HG03280 (cell line): ENCODE measurements around the gene SHISA8.
"Not testable (repeated sequence)": the region's sequence is repeated elsewhere in the genome, so short reads cannot be mapped to it uniquely, and the experiment has no call there.

Source experiments
- ATAC-seq: cut with Tn5 transposase; IDR thresholded peaks from one replicate; pipeline ENCODE4 v1.9.1; 2021; ENCODE audit warnings: mild to moderate bottlenecking, moderate library complexity; ENCODE audit not compliant: unreplicated experiment

The SHISA8 gene

DNA sequence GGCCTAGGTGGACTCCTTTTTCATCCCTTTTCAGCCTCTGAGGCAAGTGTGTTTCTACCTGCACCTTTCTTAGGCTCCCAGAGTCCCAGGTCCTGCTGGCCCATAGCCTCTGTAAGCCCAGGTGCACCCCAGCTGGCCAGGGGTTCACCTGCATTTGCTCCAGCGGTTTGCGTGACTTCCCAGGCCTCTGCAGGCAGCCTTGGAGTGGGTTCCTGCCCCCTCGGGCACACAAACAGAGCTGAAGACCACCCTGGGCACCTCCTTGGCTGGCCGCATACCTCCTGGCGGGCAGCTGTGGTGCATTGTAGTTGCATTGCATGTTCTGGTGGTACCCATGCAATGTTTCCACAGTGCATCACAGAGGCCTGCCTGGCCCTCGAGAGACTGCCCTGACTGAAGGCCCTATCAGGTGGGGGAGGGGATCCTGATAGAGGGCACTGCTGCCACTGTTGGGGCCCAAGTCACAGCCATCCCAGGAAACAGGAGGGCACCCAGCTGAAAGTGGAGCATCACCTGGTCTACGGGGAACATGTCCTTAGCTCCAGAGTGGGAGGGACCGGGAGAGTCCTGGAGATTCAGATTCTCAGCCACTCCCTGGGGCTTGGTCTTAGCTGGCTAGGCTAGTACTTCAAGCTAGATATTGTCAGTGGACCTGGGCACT lies 14.1 kb downstream of the SHISA8 start:
- no peak for ATAC-seq

DNA sequence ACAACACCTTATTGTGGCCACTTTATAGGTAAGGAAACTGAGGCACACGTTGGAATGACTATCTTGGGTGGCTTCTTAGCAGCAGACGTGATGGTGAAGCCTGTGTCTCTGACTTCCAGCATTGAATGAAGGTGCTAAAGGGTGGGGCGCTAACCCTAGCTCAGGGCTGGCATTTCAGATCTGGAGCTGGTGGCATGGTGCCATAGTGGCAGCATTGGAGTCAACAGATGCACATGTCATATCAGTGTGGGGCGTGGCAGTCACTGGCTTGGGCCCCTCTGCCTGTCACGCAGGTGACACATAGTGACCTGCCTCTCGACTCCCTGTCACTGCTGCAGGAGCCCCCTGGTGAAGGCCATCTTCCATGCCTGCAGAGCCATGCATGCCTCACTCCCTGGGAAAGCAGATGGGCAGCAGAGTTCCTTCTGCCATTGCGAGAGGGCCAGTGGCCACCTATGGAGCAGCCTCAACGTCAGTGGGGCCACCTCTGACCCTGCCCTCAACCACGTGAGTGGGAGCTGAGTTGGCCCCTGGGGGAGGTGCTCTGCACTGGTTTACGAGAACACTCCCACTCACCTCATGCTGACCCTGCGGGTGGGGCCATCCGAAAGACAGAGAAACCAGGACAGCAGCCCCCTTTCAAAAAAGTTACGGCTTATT lies 14.8 kb downstream of the SHISA8 start:
- no peak for ATAC-seq

DNA sequence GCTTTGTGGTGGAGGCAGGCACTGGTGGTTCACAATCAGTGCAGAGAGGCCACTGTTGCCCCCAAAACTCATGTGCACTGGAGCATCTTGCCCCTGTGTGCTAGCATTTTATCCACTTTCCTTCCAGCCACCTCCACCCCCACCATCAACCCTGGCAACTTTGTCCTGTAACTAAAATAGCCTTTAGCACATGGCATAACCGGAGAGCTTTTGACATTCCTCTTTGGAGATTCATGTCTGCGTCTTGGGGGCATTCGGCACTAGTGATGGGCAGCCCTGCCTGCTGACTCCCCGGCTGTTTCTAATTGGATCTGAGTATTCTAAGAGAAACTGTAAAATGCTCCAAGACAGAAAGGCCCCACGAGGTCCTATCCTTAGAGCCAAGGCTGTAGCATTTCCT lies 15.8 kb downstream of the SHISA8 start:
- no peak for ATAC-seq

DNA sequence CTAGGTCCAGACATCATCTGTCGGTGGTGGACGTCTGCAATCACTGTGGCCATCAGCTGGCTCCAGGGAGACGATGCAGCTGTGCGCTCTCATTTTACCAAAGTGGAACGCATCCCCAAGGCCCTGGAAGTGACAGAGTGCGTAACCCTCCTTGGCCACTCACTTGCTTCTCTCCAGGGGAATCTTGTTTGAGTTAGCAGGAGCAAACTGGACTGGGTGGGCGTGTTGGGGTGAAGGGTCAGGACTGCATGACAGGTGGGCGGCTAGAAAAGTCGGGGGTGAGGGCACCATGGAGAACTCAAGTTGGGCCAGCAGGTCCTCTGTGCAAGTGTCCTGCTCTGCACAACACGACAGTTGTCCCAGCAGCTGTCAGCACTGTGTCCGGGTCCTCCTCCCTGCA lies 16.2 kb downstream of the SHISA8 start:
- no peak for ATAC-seq

DNA sequence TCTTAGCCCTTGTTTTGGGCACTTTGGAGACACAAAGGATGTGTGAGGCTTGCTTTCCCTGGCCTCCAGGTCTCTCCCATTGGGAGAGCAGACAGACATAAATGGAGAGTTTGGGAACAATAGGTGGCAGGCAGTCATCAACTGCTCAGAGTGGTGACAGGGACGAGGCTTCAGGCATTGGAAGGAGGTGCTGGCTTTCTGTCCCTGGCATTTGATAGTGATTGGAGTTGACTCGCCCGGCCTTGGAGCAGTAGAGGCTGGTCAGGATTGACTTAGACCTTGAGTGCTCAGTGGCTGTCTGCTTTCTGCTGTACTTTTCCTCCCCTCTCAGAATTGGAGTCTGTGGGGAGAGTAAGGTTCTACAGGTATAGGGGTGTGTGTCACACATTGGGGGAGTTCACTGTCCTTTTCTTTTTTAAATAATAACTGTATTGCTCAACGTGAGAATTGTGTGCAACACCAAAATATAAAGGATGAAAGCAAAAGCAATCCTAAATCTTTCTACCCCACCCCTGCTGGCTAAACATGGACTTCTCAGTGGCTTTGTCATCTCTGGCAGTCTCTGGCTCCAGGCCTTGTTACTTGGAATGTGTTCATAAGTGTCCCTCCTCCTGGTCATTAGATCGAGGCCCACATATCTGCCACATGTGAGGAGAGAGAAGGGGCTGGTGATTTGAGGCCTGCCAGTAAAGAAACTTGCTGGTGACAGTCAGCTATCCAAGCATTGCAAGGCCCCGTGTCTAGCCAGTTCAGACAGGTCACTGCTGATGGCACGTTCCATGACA lies 21.1 kb downstream of the SHISA8 start:
- no peak for ATAC-seq

DNA sequence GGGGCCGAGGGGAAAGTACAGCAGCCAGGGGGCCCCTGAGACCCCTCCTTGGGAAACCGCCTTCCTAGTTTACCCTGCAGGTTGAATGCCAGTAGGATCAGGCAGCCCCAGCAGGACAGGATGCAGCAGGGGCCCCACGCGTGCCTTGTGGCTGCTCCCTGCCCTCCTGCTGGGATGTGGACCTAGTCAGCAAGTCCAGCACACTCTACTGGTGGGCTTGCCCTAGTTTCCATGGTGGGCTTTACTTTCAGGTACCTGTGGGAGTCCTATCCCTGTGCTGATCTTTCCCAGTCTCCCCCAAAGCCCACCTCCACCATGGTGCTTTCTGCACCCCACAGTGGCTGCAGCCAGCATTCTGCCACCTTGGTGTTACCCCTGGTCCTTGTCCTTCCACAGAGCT lies 22.2 kb downstream of the SHISA8 start:
- ATAC-seq = no peak

DNA sequence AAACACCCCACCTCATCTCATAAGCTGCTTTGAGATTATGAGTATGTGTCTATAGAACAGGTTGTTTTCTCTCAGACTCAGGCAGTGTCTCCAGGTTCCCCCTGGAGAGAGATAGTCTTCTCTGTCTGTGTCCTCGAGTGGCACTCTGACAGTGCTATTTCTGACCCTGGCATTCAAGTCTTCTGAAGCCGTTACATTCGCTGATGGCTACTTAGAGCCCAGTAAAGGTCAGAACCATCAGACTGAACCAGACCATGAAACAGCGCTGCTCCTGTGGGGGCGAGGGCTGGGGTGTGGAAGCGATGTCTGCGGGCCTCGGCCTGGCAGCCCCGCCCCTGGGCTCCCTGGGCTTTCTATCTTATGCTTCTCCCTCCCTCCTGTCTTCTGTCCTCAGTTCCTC lies 23.5 kb downstream of the SHISA8 start:
- no peak for ATAC-seq

DNA sequence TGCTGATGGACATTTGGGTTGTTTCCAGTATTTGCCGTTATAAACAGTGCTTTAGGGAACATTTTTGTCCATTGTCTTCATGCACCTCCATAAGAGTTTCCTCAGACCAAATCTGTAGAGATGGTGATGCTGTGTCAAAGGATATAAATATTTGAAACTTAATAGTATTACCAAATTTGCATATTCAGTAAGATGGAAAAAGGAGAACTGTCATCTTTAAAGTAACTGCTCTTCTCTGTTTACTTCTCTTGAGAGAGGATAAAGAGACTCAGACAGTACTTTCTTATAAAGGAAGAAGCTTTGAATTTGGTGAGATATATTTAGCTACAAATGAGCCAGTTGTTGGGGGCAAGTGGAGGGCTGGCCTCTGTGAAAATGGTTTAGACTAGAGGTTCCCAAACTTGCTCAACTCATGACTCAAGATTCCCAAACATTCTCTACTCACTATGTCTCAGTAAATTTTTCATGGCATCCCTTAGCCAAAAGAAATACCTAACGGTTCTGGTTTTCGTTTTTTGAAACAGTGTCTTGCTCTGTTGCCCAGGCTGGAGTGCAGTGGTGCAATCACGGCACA lies 26.2 kb downstream of the SHISA8 start:
- no peak for ATAC-seq

DNA sequence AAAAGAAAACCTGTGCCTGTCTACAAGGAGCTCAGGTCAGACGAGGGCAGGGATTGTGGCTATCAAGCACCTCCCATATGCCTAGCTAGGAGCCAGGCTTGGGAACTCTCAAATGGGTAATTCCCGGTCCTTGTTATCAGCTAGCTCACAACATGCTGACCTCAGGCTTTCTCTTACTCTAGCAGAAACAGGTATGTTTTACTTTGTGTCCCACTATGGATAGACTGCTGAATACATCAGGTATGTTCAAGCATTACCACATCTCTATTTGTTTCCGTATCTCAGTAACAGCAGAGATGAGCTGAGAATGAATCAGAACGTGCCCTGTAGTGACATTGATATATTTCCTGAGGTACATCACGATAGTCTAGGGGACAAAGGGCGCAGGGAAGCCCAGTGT lies 29.4 kb downstream of the SHISA8 start:
- ATAC-seq = no peak

DNA sequence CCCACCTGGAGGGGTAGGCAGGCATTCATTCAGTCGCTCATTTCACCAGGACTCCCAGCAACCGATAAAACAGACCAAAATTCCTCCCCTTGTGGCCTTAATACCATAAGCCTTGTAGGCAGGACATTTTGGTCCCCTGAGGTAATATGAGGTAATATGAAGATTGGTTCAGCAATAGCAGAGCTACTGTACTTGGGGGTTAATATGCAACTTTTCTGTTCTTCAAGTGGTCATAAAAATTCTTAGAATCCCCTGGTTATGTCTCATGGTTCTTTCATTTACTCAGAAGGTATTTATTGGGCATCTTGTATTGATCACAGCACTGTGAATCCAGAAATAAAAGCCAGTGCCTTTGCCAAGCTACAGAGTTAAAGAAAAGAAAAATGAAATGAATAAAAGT lies 29.8 kb downstream of the SHISA8 start:
- no peak for ATAC-seq

DNA sequence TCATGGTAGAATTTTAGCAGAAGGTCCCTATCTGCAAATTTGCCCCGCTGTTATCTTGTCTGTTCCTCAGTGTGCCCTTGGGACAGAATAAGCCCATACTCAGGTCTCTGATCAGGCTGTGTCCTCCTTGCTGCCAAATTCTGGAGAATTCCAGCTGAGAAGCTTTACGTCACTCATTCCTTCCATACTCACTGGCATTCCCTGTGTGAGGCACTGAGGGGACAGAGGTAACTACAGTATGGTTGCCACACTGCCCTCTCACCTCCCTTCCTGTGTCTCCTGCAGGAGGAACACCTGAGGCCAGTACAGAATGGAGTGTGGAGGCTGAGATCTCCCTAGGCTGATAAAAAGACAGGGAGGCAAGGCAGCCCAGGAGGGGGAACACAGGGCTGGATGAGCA lies 31.5 kb downstream of the SHISA8 start:
- ATAC-seq = no peak

DNA sequence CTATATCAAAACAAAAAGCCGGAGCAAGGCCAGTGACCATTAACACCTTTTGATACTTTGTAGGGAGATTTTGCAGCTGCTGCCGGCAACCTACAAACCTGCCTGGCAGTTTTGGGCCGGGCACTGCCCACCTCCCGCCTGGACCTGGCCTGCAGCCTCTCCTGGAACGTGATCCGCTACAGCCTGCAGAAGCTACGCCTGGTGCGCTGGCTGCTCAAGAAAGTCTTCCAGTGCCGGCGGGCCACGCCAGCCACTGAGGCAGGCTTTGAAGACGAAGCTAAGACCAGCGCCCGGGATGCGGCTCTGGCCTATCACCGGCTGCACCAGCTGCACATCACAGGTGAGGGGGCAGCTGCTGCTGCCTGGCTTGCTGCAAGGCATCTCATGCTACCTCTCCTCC lies 34.2 kb downstream of the SHISA8 start:
- no peak for ATAC-seq

DNA sequence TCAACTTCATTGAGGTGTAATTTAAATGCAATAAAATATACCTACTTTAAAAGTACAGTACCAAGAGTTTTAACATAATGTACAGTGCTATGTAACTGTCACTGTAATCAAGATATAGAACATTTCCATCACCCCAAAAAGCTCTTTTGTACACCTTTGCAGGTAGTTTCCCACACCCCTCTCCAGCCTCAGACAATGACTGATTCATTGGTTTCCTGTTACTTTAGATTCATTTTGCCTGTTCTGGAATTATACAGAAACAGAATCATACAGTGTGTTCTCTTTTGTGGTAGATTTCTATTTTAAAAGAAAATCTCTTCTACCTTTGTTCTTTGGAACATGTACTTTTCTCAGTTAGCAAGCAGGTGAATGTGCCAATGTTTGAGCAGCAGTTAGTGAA lies 38.2 kb downstream of the SHISA8 start:
- ATAC-seq = no peak

DNA sequence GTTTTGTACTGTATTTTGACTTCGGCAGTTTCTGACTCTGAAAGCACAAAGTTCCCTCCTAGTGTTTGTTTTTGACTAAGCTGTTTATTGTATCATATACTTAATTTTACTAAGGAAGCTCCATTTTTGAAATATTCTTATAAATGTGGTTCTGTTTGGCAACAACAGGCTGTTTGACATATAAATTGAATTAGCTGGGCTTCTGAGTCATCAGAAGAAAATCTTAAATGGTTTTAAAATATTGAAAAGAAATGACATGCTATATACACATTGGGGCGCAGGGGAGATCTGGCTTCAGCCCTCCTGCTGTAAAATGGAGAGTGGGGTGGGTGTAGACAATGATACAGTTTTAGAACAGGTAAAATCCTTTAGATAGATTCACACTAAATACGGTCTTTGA lies 38.6 kb downstream of the SHISA8 start:
- no peak for ATAC-seq

DNA sequence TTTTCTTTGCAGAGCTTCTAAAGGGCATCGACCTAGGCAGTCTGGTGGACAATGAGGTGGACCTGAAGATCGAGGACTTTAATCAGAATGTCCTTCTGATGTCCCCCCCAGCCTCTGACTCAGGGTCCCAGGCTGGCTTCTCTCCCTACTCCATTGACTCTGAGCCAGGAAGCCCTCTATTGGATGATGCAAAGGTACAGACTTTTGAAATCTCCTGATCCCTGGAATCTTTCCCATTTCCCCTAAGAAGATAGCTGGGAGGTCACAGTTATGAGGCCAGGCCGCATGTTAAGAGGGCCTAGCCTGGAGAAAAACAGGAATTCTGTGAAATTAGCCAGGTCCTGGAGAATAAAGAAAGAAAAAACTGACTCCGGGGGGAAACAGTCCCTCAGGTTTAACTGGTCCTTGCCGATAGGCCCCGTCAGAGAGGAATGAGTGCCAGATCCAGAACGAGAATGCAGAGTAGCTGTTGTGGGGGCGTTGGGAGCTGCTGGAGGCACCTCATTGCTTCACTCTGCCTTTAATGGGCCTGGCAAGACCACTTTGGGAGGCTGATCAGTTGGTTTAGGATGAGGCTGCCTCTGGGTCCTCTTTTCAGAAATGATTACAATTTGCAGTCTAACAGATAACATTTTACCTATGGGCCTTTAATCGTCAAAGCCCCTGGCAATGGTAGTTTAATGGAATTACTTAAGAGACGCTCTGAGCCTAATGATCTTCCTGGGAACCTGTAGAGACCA lies 39.2 kb downstream of the SHISA8 start:
- ATAC-seq = no peak

DNA sequence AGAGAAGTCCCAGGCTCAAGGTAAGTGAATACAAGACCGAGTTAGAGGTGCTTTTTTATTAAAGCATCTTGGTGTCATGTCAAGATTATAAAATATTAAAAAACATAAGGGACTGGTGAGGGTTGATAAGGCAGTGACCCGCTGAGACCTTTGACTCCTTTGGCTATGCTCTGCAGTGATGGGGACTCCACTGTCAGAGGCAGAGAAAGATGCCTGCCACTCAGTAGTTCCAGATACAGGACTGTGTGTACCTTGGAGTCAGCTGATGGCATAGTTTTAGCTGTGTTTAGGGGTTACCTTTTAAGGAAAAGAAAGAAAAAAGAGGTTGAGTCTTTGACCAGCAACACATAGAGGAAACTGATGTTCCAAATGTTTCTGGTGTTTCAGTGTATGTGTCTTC lies 40.8 kb downstream of the SHISA8 start:
- ATAC-seq = no peak

DNA sequence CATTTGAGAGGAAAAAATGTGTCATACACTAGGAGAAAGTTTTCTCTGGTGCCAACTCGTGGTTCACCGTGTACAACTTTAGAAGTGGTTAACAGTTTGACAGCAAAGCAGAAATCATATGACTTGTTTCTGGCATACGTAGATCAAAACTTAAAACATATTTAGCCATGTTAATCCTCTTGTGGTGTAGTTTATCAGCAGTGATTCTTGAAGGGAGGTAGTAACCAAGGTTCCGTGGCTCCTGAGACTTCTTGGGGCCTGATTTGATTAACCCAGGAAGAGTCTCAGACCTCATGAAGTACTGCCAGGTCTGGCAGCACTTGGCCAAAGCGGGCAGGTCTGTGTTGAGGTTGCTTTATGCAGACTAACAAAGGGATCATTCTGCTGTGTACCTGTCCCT lies 41.5 kb downstream of the SHISA8 start:
- ATAC-seq = no peak

DNA sequence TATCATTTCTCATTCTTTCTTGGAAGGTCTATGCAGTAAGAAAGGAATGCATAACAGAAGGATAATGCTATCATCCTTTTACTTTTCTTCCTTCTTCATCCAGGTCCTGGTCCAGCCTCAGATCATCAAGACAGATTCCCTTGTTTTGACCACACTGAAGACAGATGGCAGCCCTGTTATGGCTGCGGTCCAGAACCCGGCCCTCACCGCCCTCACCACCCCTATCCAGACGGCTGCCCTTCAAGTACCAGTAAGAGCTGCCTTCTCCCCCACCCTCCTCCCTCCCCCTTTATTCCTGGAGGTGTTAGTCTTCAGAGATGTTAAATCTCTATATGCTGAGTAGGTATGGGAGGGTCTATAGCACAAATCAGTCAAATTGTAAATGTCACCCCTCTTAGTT lies 44.1 kb downstream of the SHISA8 start:
- ATAC-seq = no peak

DNA sequence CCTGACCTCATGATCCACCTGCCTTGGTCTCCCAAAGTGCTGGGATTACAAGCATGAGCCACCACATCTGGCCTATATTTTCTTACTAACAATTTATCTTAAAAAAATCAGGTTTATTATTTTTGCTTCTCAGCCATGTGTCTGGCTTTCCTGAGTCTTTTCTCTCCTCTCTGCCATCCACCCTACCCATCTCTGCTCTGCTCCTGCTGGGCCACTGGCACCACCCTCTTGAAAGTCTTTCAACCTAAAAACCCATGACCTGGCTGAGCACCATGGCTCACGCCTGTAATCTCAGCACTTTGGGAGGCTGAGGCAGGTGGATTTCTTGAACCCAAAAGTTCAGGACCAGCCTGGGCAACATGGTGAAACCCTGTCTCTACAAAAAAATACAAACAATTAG lies 44.8 kb downstream of the SHISA8 start:
- ATAC-seq = not testable (repeated sequence)

DNA sequence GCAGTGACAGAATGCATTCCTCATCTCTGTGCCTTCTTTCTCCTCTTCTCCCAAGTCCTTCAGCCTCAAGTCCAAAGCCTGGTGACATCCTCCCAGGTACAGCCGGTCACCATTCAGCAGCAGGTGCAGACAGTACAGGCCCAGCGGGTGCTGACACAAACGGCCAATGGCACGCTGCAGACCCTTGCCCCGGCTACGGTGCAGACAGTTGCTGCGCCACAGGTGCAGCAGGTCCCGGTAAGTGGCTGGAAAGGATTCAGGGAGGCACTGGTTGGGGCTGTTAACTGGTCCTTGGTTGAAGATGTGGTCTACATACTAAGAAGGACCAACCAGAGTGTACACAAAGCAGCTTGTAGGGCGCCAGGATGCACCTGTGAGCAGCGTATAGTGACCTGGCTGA lies 46.3 kb downstream of the SHISA8 start:
- no peak for ATAC-seq

DNA sequence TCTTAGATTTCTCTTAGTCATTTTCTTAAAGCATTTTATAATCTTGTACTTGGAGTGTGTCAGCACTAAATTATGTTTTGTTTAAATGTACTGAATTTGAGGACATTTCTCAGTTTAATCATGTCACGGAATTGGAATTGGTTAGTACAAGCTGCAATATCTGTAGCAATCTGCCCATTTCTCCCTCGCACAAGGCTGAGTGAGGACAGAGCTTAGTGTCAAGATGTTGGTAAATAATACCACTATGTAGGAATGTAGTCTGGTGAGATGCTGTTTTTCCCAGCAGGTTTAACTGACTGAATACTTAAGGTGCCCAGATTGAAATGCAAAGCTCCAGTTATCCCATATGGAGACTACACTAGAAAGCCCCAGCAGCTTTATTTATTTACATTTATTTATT lies 51.4 kb downstream of the SHISA8 start:
- no peak for ATAC-seq
